ENCODE data around the gene ARL5A. TPM values are rescaled to one million over a fixed set of nuclear protein-coding genes. Genes with fewer than 3 reads are reported as not detected.

The ARL5A gene
- total RNA-seq, 4 donors from 2014 or later: 33.5 to 46.6 (median 39.7) TPM

DNA sequence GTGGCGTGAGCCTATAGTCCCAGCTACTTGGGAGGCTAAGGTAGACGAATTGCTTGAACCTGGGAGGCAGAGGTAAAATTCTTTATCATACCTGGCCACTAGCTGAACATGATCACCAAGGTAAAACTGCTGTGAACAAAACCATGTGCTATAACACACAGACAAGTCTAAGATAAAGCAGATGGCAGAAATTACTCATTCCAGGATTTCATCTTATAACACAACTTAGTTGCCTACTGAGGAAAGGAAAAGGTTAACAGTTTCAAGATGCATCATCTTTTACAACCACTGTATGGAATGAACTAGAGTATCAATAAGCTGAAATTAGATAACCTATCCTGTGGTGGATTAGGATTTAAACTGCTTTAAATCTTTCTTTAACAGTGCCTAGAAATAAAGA, 8.3 kb downstream of the ARL5A start:
- TF ChIP-seq, protein P1, sequence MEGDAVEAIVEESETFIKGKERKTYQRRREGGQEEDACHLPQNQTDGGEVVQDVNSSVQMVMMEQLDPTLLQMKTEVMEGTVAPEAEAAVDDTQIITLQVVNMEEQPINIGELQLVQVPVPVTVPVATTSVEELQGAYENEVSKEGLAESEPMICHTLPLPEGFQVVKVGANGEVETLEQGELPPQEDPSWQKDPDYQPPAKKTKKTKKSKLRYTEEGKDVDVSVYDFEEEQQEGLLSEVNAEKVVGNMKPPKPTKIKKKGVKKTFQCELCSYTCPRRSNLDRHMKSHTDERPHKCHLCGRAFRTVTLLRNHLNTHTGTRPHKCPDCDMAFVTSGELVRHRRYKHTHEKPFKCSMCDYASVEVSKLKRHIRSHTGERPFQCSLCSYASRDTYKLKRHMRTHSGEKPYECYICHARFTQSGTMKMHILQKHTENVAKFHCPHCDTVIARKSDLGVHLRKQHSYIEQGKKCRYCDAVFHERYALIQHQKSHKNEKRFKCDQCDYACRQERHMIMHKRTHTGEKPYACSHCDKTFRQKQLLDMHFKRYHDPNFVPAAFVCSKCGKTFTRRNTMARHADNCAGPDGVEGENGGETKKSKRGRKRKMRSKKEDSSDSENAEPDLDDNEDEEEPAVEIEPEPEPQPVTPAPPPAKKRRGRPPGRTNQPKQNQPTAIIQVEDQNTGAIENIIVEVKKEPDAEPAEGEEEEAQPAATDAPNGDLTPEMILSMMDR (IDR thresholded peaks at IDR 0.05; ENCODE audit: low read depth): no peak

GRCh38 chr2:151817929-151818328, 10.3 kb downstream of the ARL5A start:
- TF ChIP-seq, protein P1 (IDR thresholded peaks at IDR 0.05; ENCODE audit: low read depth): no peak

- TF ChIP-seq, protein P1 (IDR thresholded peaks at IDR 0.05; ENCODE audit: low read depth): no peak
Measured at GRCh38 chr2:151816843-151817242, 11.4 kb downstream of the ARL5A start.

DNA sequence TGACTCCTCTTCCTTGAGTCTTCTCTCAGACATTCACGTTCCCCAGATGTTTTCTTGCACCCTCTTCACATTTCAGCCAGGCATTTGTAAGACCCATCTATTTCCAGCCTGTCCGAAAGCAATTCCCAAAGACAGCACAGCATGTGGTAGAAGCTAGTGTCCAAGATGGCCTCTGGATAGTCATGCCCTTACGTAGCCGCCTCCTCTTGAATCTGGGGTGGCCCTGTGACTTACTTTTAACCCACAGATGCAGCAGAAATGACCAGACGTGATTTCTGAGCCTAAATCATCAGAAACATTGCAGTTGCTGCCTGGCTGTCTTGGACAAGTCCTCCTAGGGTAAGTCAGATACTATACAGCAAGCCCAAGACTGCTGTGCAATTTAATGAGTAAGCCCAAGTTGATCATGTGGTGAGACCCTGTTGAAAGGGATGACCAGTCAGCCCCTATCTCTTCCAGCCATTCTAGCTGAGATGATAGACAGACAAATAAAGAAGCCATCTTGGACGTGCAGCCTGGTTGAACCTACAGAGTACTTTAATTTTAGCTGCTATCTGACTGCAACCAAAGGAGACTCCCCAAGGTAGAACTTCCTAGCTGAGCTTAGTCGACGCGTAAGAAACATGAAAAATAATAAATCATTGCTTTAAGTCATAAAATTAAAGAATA, 12.3 kb downstream of the ARL5A start:
- TF ChIP-seq, protein P1 (IDR thresholded peaks at IDR 0.05; ENCODE audit: low read depth): no peak

DNA sequence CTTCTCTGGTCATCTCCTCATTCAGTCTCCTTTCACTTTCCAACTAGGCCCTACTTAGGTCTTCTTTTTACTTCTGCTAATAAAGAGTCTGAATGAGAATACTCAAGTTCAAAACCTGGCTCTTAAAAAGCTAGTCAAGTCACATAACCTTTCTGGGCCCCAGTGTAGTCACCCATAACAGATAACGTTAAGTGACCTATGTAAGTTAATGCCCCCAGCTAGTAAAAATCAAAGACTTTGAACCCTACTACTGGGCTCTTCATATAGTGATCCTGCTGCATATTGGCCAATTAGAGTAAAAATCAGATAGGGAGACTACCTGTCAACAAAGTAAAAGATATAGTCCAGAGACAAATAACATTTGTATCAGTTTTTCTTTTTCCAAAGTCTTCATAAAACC, 17.7 kb downstream of the ARL5A start:
- TF ChIP-seq, protein P1 (IDR thresholded peaks at IDR 0.05; ENCODE audit: low read depth): no peak

- TF ChIP-seq, protein P1 (IDR thresholded peaks at IDR 0.05; ENCODE audit: low read depth): no peak
Measured at GRCh38 chr2:151809073-151809383, 19.2 kb downstream of the ARL5A start.

- TF ChIP-seq, protein P1 (IDR thresholded peaks at IDR 0.05; ENCODE audit: low read depth): no peak
Measured at GRCh38 chr2:151808258-151809072, 19.8 kb downstream of the ARL5A start.

Measured in subcutaneous adipose tissue (tissue), 4 donors.